GM12878 (cell line): ENCODE results near the gene SACS. TPM values are rescaled to one million over a fixed set of nuclear protein-coding genes. Genes with fewer than 3 reads are reported as not detected.

Source experiments
- ATAC-seq: fragments of 200-7000 bp; cut with Tn5 transposase; 3 replicates; pipeline ENCODE4 v1.9.1; 2020; ENCODE audit warnings: mild to moderate bottlenecking, moderate library complexity
- BruUV-seq: library from RNA; stranded (reverse); fragments of 400-500 nt; replicated peaks from 2 replicates; lab custom pipeline; 2021; lab: Mats Ljungman, UMichigan
- CTCF ChIA-PET: fragments of 300-600 bp; sonication (Branson Sonifier 250); formaldehyde crosslinking; extraction: SDS; loops from one replicate; lab custom pipeline; 2021; ENCODE audit warnings: inconsistent platforms; lab: Yijun Ruan, JAX
- POLR2A ChIA-PET: fragments of 350-600 bp; formaldehyde crosslinking; extraction: SDS; loops from one replicate; lab custom pipeline; 2021; ENCODE audit warnings: inconsistent platforms; lab: Charles Lee
- RAD21 ChIA-PET: fragments of 300-600 bp; sonication (Branson Sonifier 250); formaldehyde crosslinking; loops from one replicate; lab custom pipeline; 2023; ENCODE audit warnings: antibody characterized with exemption; ENCODE audit not compliant: unreplicated experiment; lab: Charles Lee
- SMC1A ChIA-PET: fragments of 300-600 bp; sonication (Branson Sonifier 250); formaldehyde crosslinking; loops from one replicate; lab custom pipeline; 2023; ENCODE audit not compliant: unreplicated experiment, uncharacterized antibody; lab: Charles Lee
- DNase-seq: peaks from one replicate; pipeline ENCODE4 v3.0.0-alpha.2; 2011; ENCODE audit warnings: low read depth, low spot score
- FAIRE-seq: peaks from 3 replicates; lab custom pipeline; 2011; peaks lifted over from hg19 to GRCh38; lab: Jason Lieb, UNC
- H2AFZ ChIP-seq: 2 replicates; pipeline ENCODE4 v1.6.0; 2011; ENCODE audit warnings: low read depth, low read length, control low read depth; ENCODE audit not compliant: control insufficient read depth
- H3K27ac ChIP-seq: 2 replicates; pipeline ENCODE4 v1.5.1; 2011; ENCODE audit warnings: control low read depth; ENCODE audit not compliant: control insufficient read depth, insufficient read depth
- H3K27me3 ChIP-seq, 2 experiments: replicated peaks in 1 of 2; 2 replicates each; pipeline versions ENCODE4 v1.6.0 to v1.6.1; 2011; ENCODE audit warnings: low read length in 1 of 2; ENCODE audit not compliant: control insufficient read depth in 2 of 2, insufficient read depth in 2 of 2
- H3K36me3 ChIP-seq, 2 experiments: 2 replicates each; pipeline ENCODE4 v1.5.1; 2011; ENCODE audit warnings: low read length in 1 of 2; ENCODE audit not compliant: control insufficient read depth in 2 of 2, insufficient read depth in 2 of 2
- H3K4me1 ChIP-seq: 2 replicates; pipeline ENCODE4 v1.6.1; 2011; ENCODE audit warnings: mild to moderate bottlenecking, low read length, moderate library complexity, mixed read lengths; ENCODE audit not compliant: control insufficient read depth, insufficient read depth
- H3K4me2 ChIP-seq: 2 replicates; pipeline ENCODE4 v1.6.0; 2011; ENCODE audit warnings: control low read depth; ENCODE audit not compliant: control insufficient read depth, insufficient read depth
- H3K4me3 ChIP-seq: fragments of 200-600 bp; sonication (generic); 2 replicates; pipeline ENCODE4 v1.5.1; 2016
- H3K79me2 ChIP-seq: 2 replicates; pipeline ENCODE4 v1.6.0; 2011; ENCODE audit warnings: low read length; ENCODE audit not compliant: control insufficient read depth, insufficient read depth
- H3K9ac ChIP-seq: 2 replicates; pipeline ENCODE4 v1.8.0; 2011; ENCODE audit warnings: low read length, control low read depth, mixed read lengths; ENCODE audit not compliant: control insufficient read depth, insufficient read depth
- H3K9me3 ChIP-seq: replicated peaks from 3 replicates; pipeline ENCODE4 v1.5.1; 2011; ENCODE audit warnings: mild to moderate bottlenecking, low read length; ENCODE audit not compliant: control insufficient read depth, insufficient read depth
- H4K20me1 ChIP-seq: 2 replicates; pipeline ENCODE4 v1.6.0; 2011; ENCODE audit not compliant: control insufficient read depth, insufficient read depth
- BCL3 ChIP-seq: IDR thresholded peaks from 2 replicates; pipeline ENCODE4 v1.6.1; 2011; ENCODE audit warnings: borderline replicate concordance, low read depth, mild to moderate bottlenecking, moderate library complexity, low read length; ENCODE audit not compliant: insufficient read depth, poor library complexity, severe bottlenecking
- CHD2 ChIP-seq: IDR thresholded peaks from 2 replicates; pipeline ENCODE4 v1.6.1; 2011; ENCODE audit warnings: low read depth, low read length, improper control_type of control experiment, borderline replicate concordance
- KDM1A ChIP-seq: fragments of 200-600 bp; sonication (generic); IDR thresholded peaks from 2 replicates; pipeline ENCODE4 v1.6.1; 2016; ENCODE audit warnings: borderline replicate concordance
- MAX ChIP-seq: IDR thresholded peaks from 2 replicates; pipeline ENCODE4 v1.6.1; 2012; ENCODE audit warnings: low read depth, low read length, improper control_type of control experiment
- STAT3 ChIP-seq: IDR thresholded peaks from 2 replicates; pipeline ENCODE4 v1.6.1; 2011; ENCODE audit warnings: low read depth, low read length, improper control_type of control experiment
- SUPT20H ChIP-seq: IDR thresholded peaks from 2 replicates; pipeline ENCODE4 v1.6.1; 2011; ENCODE audit warnings: low read depth, mild to moderate bottlenecking, low read length, moderate library complexity, borderline replicate concordance; ENCODE audit not compliant: control insufficient read depth
- WGBS: methylation state at CpG from one replicate; pipeline ENCODE4 v1.1.6; 2016; ENCODE audit warnings: low lambda C conversion rate; ENCODE audit not compliant: insufficient replicate concordance, insufficient coverage; ENCODE audit errors: missing lambda C conversion rate; 5-methylcytosine and 5-hydroxymethylcytosine counted together
- in situ Hi-C: fragments of 300-500 bp; cut with MboI; formaldehyde crosslinking; loops from 9 replicates; pipeline ENCODE4 v1.14.3; 2018; ENCODE audit warnings: mixed read lengths
- intact Hi-C: fragments of 100-400 bp; cut with micrococcal nuclease; formaldehyde crosslinking; loops from one replicate; pipeline ENCODE4 v1.14.2; 2022; ENCODE audit not compliant: unreplicated experiment
- polyA plus RNA-seq, 11 experiments: library from polyadenylated mRNA; depleted of rRNA in 4 of 11; unstranded in 6 of 11; stranded (reverse) in 5 of 11; fragments of >200 nt; fragmentation: Nextera tagmentation in 4 of 11; fragmentation: Illumina TruSeq in 1 of 11; extraction: Ambion mirVana in 4 of 11; extraction: Trizol in 1 of 11; gene quantifications; 1 replicate in 1 of 11; 2 replicates in 10 of 11; pipeline versions ENCODE4 v1.2.1 to v1.2.3, GENCODE V29; 2011 to 2016; ENCODE audit warnings: inconsistent platforms in 2 of 11, missing spikeins in 2 of 11, low read depth in 1 of 11
- total RNA-seq, 4 experiments: library from RNA; depleted of rRNA in 3 of 4; stranded (reverse); fragments of >200 nt in 3 of 4; fragmentation: Illumina TruSeq in 1 of 4; extraction: Trizol in 1 of 4; gene quantifications; 2 replicates each; pipeline versions ENCODE4 v1.2.1 to v1.2.3, GENCODE V29; 2013 to 2021
- TF ChIP-seq, protein P1 (sequence below): fragments of 450-650 bp; IDR thresholded peaks from 2 replicates; pipeline ENCODE4 v1.6.1; 2017; ENCODE audit warnings: low read depth, mild to moderate bottlenecking, moderate library complexity
- TF ChIP-seq, protein P2 (sequence below): IDR thresholded peaks from 2 replicates; pipeline ENCODE4 v1.6.1; 2011; ENCODE audit warnings: low read depth, low read length, improper control_type of control experiment, borderline replicate concordance

The SACS gene
- total and polyA plus RNA-seq, 10 of the 15 experiments (the other 5 are each of a cell fraction or from before 2014, with no cell fraction given) = 9.9 to 74.9 (median 22.1) TPM

GRCh38 chr13:23289917-23290357 is 143.6 kb downstream of the SACS start (continued):
- TF ChIP-seq SUPT20H (no peak), MAX (no peak), CHD2 (no peak), KDM1A (no peak), BCL3 (no peak), STAT3 (no peak)
- TF ChIP-seq, protein P1, sequence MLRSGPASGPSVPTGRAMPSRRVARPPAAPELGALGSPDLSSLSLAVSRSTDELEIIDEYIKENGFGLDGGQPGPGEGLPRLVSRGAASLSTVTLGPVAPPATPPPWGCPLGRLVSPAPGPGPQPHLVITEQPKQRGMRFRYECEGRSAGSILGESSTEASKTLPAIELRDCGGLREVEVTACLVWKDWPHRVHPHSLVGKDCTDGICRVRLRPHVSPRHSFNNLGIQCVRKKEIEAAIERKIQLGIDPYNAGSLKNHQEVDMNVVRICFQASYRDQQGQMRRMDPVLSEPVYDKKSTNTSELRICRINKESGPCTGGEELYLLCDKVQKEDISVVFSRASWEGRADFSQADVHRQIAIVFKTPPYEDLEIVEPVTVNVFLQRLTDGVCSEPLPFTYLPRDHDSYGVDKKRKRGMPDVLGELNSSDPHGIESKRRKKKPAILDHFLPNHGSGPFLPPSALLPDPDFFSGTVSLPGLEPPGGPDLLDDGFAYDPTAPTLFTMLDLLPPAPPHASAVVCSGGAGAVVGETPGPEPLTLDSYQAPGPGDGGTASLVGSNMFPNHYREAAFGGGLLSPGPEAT = no peak

GRCh38 chr13:23288995-23289394 is 144.5 kb downstream of the SACS start:
- no TSS peak for BruUV-seq
- 51% methylated on average over 7 of the region's 7 CpGs for WGBS
- H3K36me3 ChIP-seq = no peaks in the 10 kb centered on the region
- intact Hi-C loops (no loop called here), in situ Hi-C loops (no loop called here)
- no peaks in the 10 kb centered on the region for H3K4me1 ChIP-seq
- no peak overlapping the region for H3K27ac ChIP-seq
- ATAC-seq = no peak
- H4K20me1 ChIP-seq = no peaks in the 10 kb centered on the region
- RAD21 ChIA-PET = no interaction called here
- SMC1A ChIA-PET = no interaction called here
- TF ChIP-seq, protein P2, sequence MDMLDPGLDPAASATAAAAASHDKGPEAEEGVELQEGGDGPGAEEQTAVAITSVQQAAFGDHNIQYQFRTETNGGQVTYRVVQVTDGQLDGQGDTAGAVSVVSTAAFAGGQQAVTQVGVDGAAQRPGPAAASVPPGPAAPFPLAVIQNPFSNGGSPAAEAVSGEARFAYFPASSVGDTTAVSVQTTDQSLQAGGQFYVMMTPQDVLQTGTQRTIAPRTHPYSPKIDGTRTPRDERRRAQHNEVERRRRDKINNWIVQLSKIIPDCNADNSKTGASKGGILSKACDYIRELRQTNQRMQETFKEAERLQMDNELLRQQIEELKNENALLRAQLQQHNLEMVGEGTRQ = no peak
- TF ChIP-seq, all 136 proteins: peak for 0
- FAIRE-seq = no peak
- no peaks in the 10 kb centered on the region for H3K79me2 ChIP-seq
- no peaks in the 10 kb centered on the region for H3K9me3 ChIP-seq
- no peak overlapping the region for H3K4me2 ChIP-seq
- POLR2A ChIA-PET = no interaction called here
- H3K9ac ChIP-seq = no peak overlapping the region
- CTCF ChIA-PET = no interaction called here
- no peak overlapping the region for H2AFZ ChIP-seq
- no peak overlapping the region for H3K4me3 ChIP-seq
- DNase-seq = no peak
- no peaks in the 10 kb centered on the region for H3K27me3 ChIP-seq
